Loucy (cell line): Measurements from ENCODE around the gene CARD19.

Experiments used
- H2AFZ ChIP-seq: fragments of 200-600 bp; sonication (generic); 2 replicates; pipeline ENCODE4 v1.6.0; 2016; ENCODE audit warnings: antibody characterized with exemption, mild to moderate bottlenecking, low read length, moderate library complexity
- H3F3A ChIP-seq: fragments of 200-600 bp; 2 replicates; pipeline ENCODE4 v1.6.0; 2016; ENCODE audit warnings: antibody characterized with exemption, low read depth, mild to moderate bottlenecking
- H3K27me3 ChIP-seq: fragments of 200-600 bp; sonication (generic); 2 replicates; pipeline ENCODE4 v1.6.1; 2014; ENCODE audit warnings: low read length, mild to moderate bottlenecking; ENCODE audit not compliant: insufficient read depth, poor library complexity, severe bottlenecking
- H3K36me3 ChIP-seq: fragments of 200-600 bp; sonication (generic); 2 replicates; pipeline ENCODE4 v1.6.1; 2016; ENCODE audit warnings: low read length; ENCODE audit not compliant: insufficient read depth
- H3K4me1 ChIP-seq: fragments of 200-600 bp; sonication (generic); 2 replicates; pipeline ENCODE4 v1.5.1; 2014; ENCODE audit warnings: low read length, mild to moderate bottlenecking; ENCODE audit not compliant: insufficient read depth, poor library complexity, severe bottlenecking
- H3K4me2 ChIP-seq: fragments of 200-600 bp; sonication (generic); 2 replicates; pipeline ENCODE4 v1.6.0; 2014; ENCODE audit warnings: antibody characterized with exemption, low read length, low read depth, mild to moderate bottlenecking; ENCODE audit not compliant: poor library complexity, severe bottlenecking
- H3K4me3 ChIP-seq: fragments of 200-600 bp; sonication (generic); 2 replicates; pipeline ENCODE4 v1.5.1; 2014; ENCODE audit warnings: low read length, mild to moderate bottlenecking, mixed read lengths; ENCODE audit not compliant: poor library complexity, severe bottlenecking
- H3K79me2 ChIP-seq: fragments of 200-600 bp; sonication (generic); 2 replicates; pipeline ENCODE4 v1.6.1; 2014; ENCODE audit warnings: low read length; ENCODE audit not compliant: insufficient read depth
- H3K9ac ChIP-seq: fragments of 200-600 bp; sonication (generic); 2 replicates; pipeline ENCODE4 v1.6.0; 2014; ENCODE audit warnings: mild to moderate bottlenecking, low read depth, low read length, moderate library complexity; ENCODE audit not compliant: poor library complexity, severe bottlenecking
- H3K9me2 ChIP-seq: fragments of 200-600 bp; sonication (generic); replicated peaks from 2 replicates; pipeline ENCODE4 v1.6.1; 2016; ENCODE audit warnings: low read depth, low read length, mixed read lengths
- H3K9me3 ChIP-seq: fragments of 200-600 bp; sonication (generic); 2 replicates; pipeline ENCODE4 v1.6.1; 2014; ENCODE audit warnings: mild to moderate bottlenecking, antibody characterized with exemption, low read length, low read depth; ENCODE audit not compliant: insufficient read depth
- H4K20me1 ChIP-seq: fragments of 200-600 bp; sonication (generic); 2 replicates; pipeline ENCODE4 v1.6.0; 2014; ENCODE audit warnings: antibody characterized with exemption, low read length, mild to moderate bottlenecking; ENCODE audit not compliant: insufficient read depth, poor library complexity, severe bottlenecking
- CTCF ChIP-seq: fragments of 200-600 bp; sonication (generic); conservative IDR thresholded peaks from 2 replicates; pipeline ENCODE4 v1.5.1; 2014; ENCODE audit warnings: mild to moderate bottlenecking, antibody characterized with exemption, low read length
- EZH2phosphoT487 ChIP-seq: fragments of 200-600 bp; IDR thresholded peaks from 2 replicates; pipeline ENCODE4 v1.6.1; 2018; ENCODE audit warnings: antibody characterized with exemption, mild to moderate bottlenecking, moderate library complexity, borderline replicate concordance

Gene CARD19

GRCh38 chr9:93127395-93127911 is 31.4 kb downstream of the CARD19 start:
- H4K20me1 ChIP-seq = no peaks in the 10 kb centered on the region
- H3F3A ChIP-seq = no peaks in the 10 kb centered on the region
- no peak overlapping the region for H3K9ac ChIP-seq
- no peaks in the 10 kb centered on the region for H3K79me2 ChIP-seq
- no peaks in the 10 kb centered on the region for H3K9me2 ChIP-seq
- no peaks in the 10 kb centered on the region for H3K9me3 ChIP-seq
- peaks cover 2% of the 10 kb centered on the region for H3K4me1 ChIP-seq
- no peak for TF ChIP-seq EZH2phosphoT487
- no peak for TF ChIP-seq CTCF
- no peak overlapping the region for H3K4me3 ChIP-seq
- no peak overlapping the region for H3K4me2 ChIP-seq
- no peaks in the 10 kb centered on the region for H3K36me3 ChIP-seq
- H2AFZ ChIP-seq = no peak overlapping the region
- H3K27me3 ChIP-seq = no peaks in the 10 kb centered on the region

- Histone ChIP-seq H2AFZ (no peak overlapping the region), H3K27me3 (no peaks in the 10 kb centered on the region), H3K9me2 (no peaks in the 10 kb centered on the region), H4K20me1 (no peaks in the 10 kb centered on the region), H3K4me2 (no peak overlapping the region), H3K79me2 (no peaks in the 10 kb centered on the region), H3K4me1 (peaks cover 5% of the 10 kb centered on the region), H3K4me3 (no peak overlapping the region), H3K9me3 (no peaks in the 10 kb centered on the region), H3K9ac (no peak overlapping the region), H3F3A (no peaks in the 10 kb centered on the region), H3K36me3 (no peaks in the 10 kb centered on the region)
- TF ChIP-seq EZH2phosphoT487 (no peak), CTCF (no peak)
Measured at GRCh38 chr9:93128011-93128714, 32.1 kb downstream of the CARD19 start.

GRCh38 chr9:93128715-93129224 is 32.8 kb downstream of the CARD19 start:
- Histone ChIP-seq H3K9ac (no peak overlapping the region), H3K79me2 (no peaks in the 10 kb centered on the region), H3K36me3 (no peaks in the 10 kb centered on the region), H3F3A (no peaks in the 10 kb centered on the region), H3K4me3 (no peak overlapping the region), H4K20me1 (no peaks in the 10 kb centered on the region), H3K27me3 (no peaks in the 10 kb centered on the region), H3K9me3 (no peaks in the 10 kb centered on the region), H2AFZ (no peak overlapping the region), H3K4me2 (no peak overlapping the region), H3K4me1 (peaks cover 9% of the 10 kb centered on the region), H3K9me2 (no peaks in the 10 kb centered on the region)
- TF ChIP-seq CTCF (no peak), EZH2phosphoT487 (no peak)
